K562 (cell line): ENCODE measurements around the gene PLPP1. TPM values are rescaled to one million over a fixed set of nuclear protein-coding genes. Genes with fewer than 3 reads are reported as not detected.

ENCODE experiments used
- ATAC-seq: fragments of 200-7000 bp; cut with Tn5 transposase; 3 replicates; pipeline ENCODE4 v1.9.1; 2020; ENCODE audit warnings: moderate library complexity
- BruUV-seq: library from RNA; stranded (reverse); fragments of 400-500 nt; replicated peaks from 2 replicates; lab custom pipeline; 2021; lab: Mats Ljungman, UMichigan
- CTCF ChIA-PET: fragments of 300-600 bp; formaldehyde crosslinking; extraction: SDS; loops from one replicate; lab custom pipeline; 2021; ENCODE audit warnings: low intra/inter-chr PET ratio; lab: Yijun Ruan, JAX
- POLR2A ChIA-PET: fragments of 300-600, 350-650 bp; sonication (Branson Sonifier 250); formaldehyde crosslinking; extraction: SDS; loops from one replicate; lab custom pipeline; 2021; ENCODE audit warnings: antibody characterized with exemption, inconsistent platforms; lab: Yijun Ruan, JAX
- DNase-seq, 4 experiments: peaks; one replicate each; pipeline versions ENCODE4 v3.0.0 to v3.0.0-alpha.2; 2011 to 2018; ENCODE audit warnings: low spot score in 3 of 4, mixed read lengths in 3 of 4; ENCODE audit errors: extremely low read depth in 1 of 4
- FAIRE-seq: peaks from 2 replicates; lab custom pipeline; 2011; peaks lifted over from hg19 to GRCh38; lab: Jason Lieb, UNC
- H2AFZ ChIP-seq: 2 replicates; pipeline ENCODE4 v1.6.0; 2011; ENCODE audit warnings: low read depth, low read length, control low read depth, inconsistent platforms
- H3K27ac ChIP-seq: fragments of 200-600 bp; 3 replicates; pipeline ENCODE4 v1.8.0; 2011; ENCODE audit warnings: low read depth, mild to moderate bottlenecking, control low read depth, inconsistent platforms, low read length, moderate library complexity, mixed read lengths; ENCODE audit errors: extremely low read depth
- H3K27me3 ChIP-seq, 2 experiments: fragments of 300-600 bp in 1 of 2; 2 replicates in 1 of 2; 3 replicates in 1 of 2; pipeline versions ENCODE4 v1.6.0 to v1.8.0; 2011; ENCODE audit warnings: inconsistent platforms in 2 of 2, low read length in 2 of 2, mild to moderate bottlenecking in 1 of 2, mixed read lengths in 1 of 2, moderate library complexity in 1 of 2; ENCODE audit not compliant: control insufficient read depth in 2 of 2, insufficient read depth in 2 of 2
- H3K36me3 ChIP-seq: fragments of 300-600 bp; 3 replicates; pipeline ENCODE4 v1.8.0; 2011; ENCODE audit warnings: mild to moderate bottlenecking, low read length, inconsistent platforms; ENCODE audit not compliant: control insufficient read depth, insufficient read depth
- H3K4me1 ChIP-seq, 2 experiments: fragments of 200-600 bp in 1 of 2; replicated peaks in 1 of 2; 2 replicates in 1 of 2; 3 replicates in 1 of 2; pipeline versions ENCODE4 v1.5.1 to v1.8.0; 2011; ENCODE audit warnings: inconsistent platforms in 2 of 2, low read length in 2 of 2, mild to moderate bottlenecking in 1 of 2, mixed read lengths in 1 of 2, moderate library complexity in 1 of 2; ENCODE audit not compliant: control insufficient read depth in 2 of 2, insufficient read depth in 2 of 2
- H3K4me2 ChIP-seq: 2 replicates; pipeline ENCODE4 v1.6.1; 2011; ENCODE audit warnings: low read length, control low read depth, inconsistent platforms, mixed read lengths; ENCODE audit not compliant: insufficient read depth
- H3K4me3 ChIP-seq: fragments of 200-600 bp; sonication (generic), shearing (Covaris generic); 2 replicates; pipeline ENCODE4 v1.5.1; 2016; ENCODE audit warnings: control low read depth, inconsistent platforms
- H3K79me2 ChIP-seq: fragments of 200-600 bp; 3 replicates; pipeline ENCODE4 v1.8.0; 2011; ENCODE audit warnings: low read length, inconsistent platforms; ENCODE audit not compliant: control insufficient read depth, insufficient read depth
- H3K9ac ChIP-seq, 2 experiments: 2 replicates each; pipeline versions ENCODE4 v1.6.0 to v1.6.1; 2011; ENCODE audit warnings: low read depth in 2 of 2, low read length in 2 of 2, control low read depth in 1 of 2, inconsistent platforms in 1 of 2, mild to moderate bottlenecking in 1 of 2, mixed read lengths in 1 of 2; ENCODE audit not compliant: insufficient read depth in 1 of 2
- H3K9me1 ChIP-seq: one replicate; pipeline ENCODE4 v1.6.0; 2011; ENCODE audit warnings: inconsistent platforms, mild to moderate bottlenecking, low read length, moderate library complexity; ENCODE audit not compliant: control insufficient read depth, insufficient read depth
- H3K9me3 ChIP-seq: replicated peaks from 2 replicates; pipeline ENCODE4 v1.5.1; 2011; ENCODE audit warnings: low read depth, low read length, inconsistent platforms; ENCODE audit not compliant: control insufficient read depth, insufficient read depth
- H4K20me1 ChIP-seq: replicated peaks from 2 replicates; pipeline ENCODE4 v1.6.1; 2011; ENCODE audit warnings: low read length, inconsistent platforms, mixed read lengths; ENCODE audit not compliant: control insufficient read depth, insufficient read depth
- CBX2 ChIP-seq: fragments of 200-600 bp; sonication (generic); IDR thresholded peaks from one replicate; pipeline ENCODE4 v1.6.1; 2012; ENCODE audit warnings: mild to moderate bottlenecking, low read length, inconsistent platforms; ENCODE audit not compliant: insufficient read depth, poor library complexity, severe bottlenecking
- CXXC5 ChIP-seq: fragments of 250-450 bp; sonication (Bioruptor Pico); IDR thresholded peaks from 2 replicates; pipeline ENCODE4 v1.8.0; 2022; ENCODE audit warnings: inconsistent platforms, mild to moderate bottlenecking, moderate library complexity
- KLF1 ChIP-seq: fragments of 450-650 bp; IDR thresholded peaks from 2 replicates; pipeline ENCODE4 v1.6.1; 2016; ENCODE audit warnings: missing genetic modification characterization, missing compliant biosample characterization
- L3MBTL2 ChIP-seq: fragments of 450-650 bp; IDR thresholded peaks from 2 replicates; pipeline ENCODE4 v1.6.1; 2016; ENCODE audit warnings: mild to moderate bottlenecking, moderate library complexity
- MAFK ChIP-seq: IDR thresholded peaks from 2 replicates; pipeline ENCODE4 v1.6.1; 2011; ENCODE audit warnings: low read length, improper control_type of control experiment
- RERE ChIP-seq: sonication (generic); formaldehyde crosslinking; IDR thresholded peaks from 2 replicates; pipeline ENCODE4 v1.8.0; 2023; ENCODE audit warnings: missing genetic modification reagents, mild to moderate bottlenecking, borderline replicate concordance
- SMARCA5 ChIP-seq: fragments of 450-650 bp; IDR thresholded peaks from 2 replicates; pipeline ENCODE4 v1.6.1; 2016
- THAP12 ChIP-seq: fragments of 250-450 bp; sonication (Bioruptor Pico); IDR thresholded peaks from 2 replicates; pipeline ENCODE4 v1.9.0; 2021; ENCODE audit warnings: mild to moderate bottlenecking, inconsistent platforms
- U2AF2 ChIP-seq: fragments of 200-400 bp; formaldehyde crosslinking; optimal IDR thresholded peaks from 2 replicates; pipeline ENCODE3; 2017; ENCODE audit warnings: low read depth, mild to moderate bottlenecking, low read length
- ZNF436 ChIP-seq: fragments of 250-450, 450-650 bp; sonication (Bioruptor Pico); formaldehyde crosslinking; IDR thresholded peaks from 2 replicates; pipeline ENCODE4 v1.7.0; 2020; ENCODE audit warnings: mild to moderate bottlenecking
- WGBS: fragments of 100-300 bp; shearing (Covaris generic); methylation state at CpG from one replicate; pipeline ENCODE4 v1.1.6; 2016; ENCODE audit warnings: low coverage, mixed read lengths; ENCODE audit not compliant: insufficient coverage; ENCODE audit errors: missing lambda C conversion rate; 5-methylcytosine and 5-hydroxymethylcytosine counted together
- in situ Hi-C: fragments of 300-500 bp; cut with MboI; formaldehyde crosslinking; loops from 4 replicates; pipeline ENCODE4 v1.15.0; 2018; ENCODE audit warnings: inconsistent platforms, mixed read lengths
- intact Hi-C: fragments of 100-400 bp; cut with micrococcal nuclease; formaldehyde crosslinking; loops from 2 replicates; pipeline ENCODE4 v1.14.2; 2022
- polyA plus RNA-seq, 8 experiments: library from polyadenylated mRNA; depleted of rRNA in 4 of 8; stranded (reverse) in 5 of 8; unstranded in 3 of 8; fragments of >200 nt; fragmentation: Nextera tagmentation in 2 of 8; fragmentation: Illumina TruSeq in 1 of 8; extraction: Ambion mirVana in 2 of 8; extraction: Trizol in 1 of 8; gene quantifications; 2 replicates each; pipeline versions ENCODE4 v1.2.1 to v1.2.3, GENCODE V29; 2011 to 2014; ENCODE audit warnings: inconsistent platforms in 1 of 8, missing spikeins in 1 of 8
- total RNA-seq, 7 experiments: library from RNA; depleted of rRNA in 6 of 7; stranded (reverse); fragments of >200 nt in 6 of 7; fragmentation: Illumina TruSeq in 2 of 7; extraction: Trizol in 2 of 7; gene quantifications; 2 replicates each; pipeline versions ENCODE4 v1.2.1 to v1.2.3, GENCODE V29; 2011 to 2021; ENCODE audit warnings: low replicate concordance in 1 of 7

PLPP1 gene
- total and polyA plus RNA-seq, 9 of the 15 experiments (the other 6 are each of a cell fraction or from before 2014, with no cell fraction given) = 0.04 to 0.24 (median 0.04) TPM; not detected in 6

DNA sequence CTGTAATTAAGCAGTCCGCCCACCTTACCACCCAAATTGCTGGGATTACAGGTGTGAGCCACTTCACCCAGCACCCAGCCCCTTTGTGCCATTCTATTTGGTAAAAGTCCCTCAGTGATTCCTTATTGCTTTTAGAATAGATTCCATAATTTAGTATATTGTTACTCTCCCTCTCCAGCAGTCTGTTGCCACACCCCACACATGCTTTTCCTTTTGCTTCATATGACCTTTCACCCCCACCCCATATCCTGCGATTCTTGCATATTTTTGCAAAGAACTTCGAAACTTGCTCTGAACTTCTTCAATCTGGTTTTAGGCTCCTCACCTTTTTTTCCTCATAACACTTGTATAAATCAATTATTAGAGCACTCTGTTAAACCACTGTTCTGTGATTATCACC is 126.8 kb downstream of the PLPP1 start:
- Histone ChIP-seq H3K9me1 (no peaks in the 10 kb centered on the region), H3K4me2 (no peak overlapping the region), H3K4me3 (no peak overlapping the region), H3K4me1 (no peaks in the 10 kb centered on the region), H3K27me3 (no peaks in the 10 kb centered on the region), H3K79me2 (no peaks in the 10 kb centered on the region), H3K9me3 (no peaks in the 10 kb centered on the region), H3K36me3 (peaks cover 82% of the 10 kb centered on the region), H4K20me1 (no peaks in the 10 kb centered on the region), H2AFZ (no peak overlapping the region), H3K27ac (no peak overlapping the region), H3K9ac (no peak overlapping the region)
- BruUV-seq = no TSS peak
- CTCF ChIA-PET = no interaction called here
- no peak for TF ChIP-seq RERE (CRISPR knock-in tag)
- no peak for TF ChIP-seq CXXC5
- no peak for TF ChIP-seq THAP12 (CRISPR knock-in tag)
- no peak for TF ChIP-seq CBX2
- no peak for TF ChIP-seq KLF1
- no peak for TF ChIP-seq U2AF2
- TF ChIP-seq SMARCA5 = no peak
- no peak for TF ChIP-seq MAFK
- no peak for TF ChIP-seq L3MBTL2
- TF ChIP-seq ZNF436 (CRISPR knock-in tag) = no peak
- intact Hi-C loops = loop anchor here (5.0 kb wide), 1 partner anchor 284 kb away; no protein-coding TSS in a partner anchor
- POLR2A ChIA-PET = interaction anchor here (1.2 kb wide), 1 partner anchor 19 kb away, joined by 3 read pairs; no protein-coding TSS in a partner anchor
- ATAC-seq (no peak), DNase-seq (no peak), FAIRE-seq (no peak)
- in situ Hi-C loops = no loop called here
- 96% methylated on average over 3 of the region's 3 CpGs for WGBS
